Lower leg skin (tissue), 3 donors: Measurements from ENCODE around the gene RPP40.

Experiments used
- CTCF ChIP-seq, 3 donors: fragments of 450-650 bp; IDR thresholded peaks; one replicate each; pipeline ENCODE4 v1.5.1; 2016; ENCODE audit warnings: antibody characterized with exemption in 3 of 3, mild to moderate bottlenecking in 3 of 3, moderate library complexity in 2 of 3
- POLR2A ChIP-seq, 2 donors: fragments of 450-650 bp; IDR thresholded peaks; one replicate each; pipeline ENCODE4 v1.6.1; 2016 to 2017; ENCODE audit warnings: antibody characterized with exemption in 2 of 2, mild to moderate bottlenecking in 1 of 2, moderate library complexity in 1 of 2

GRCh38 chr6:5014072-5014561 is 10.3 kb upstream of the RPP40 start:
- TF ChIP-seq CTCF (IDR thresholded peaks at IDR 0.05) (no peak), POLR2A (IDR thresholded peaks at IDR 0.05) (no peak)
